HL-60 (cell line): ENCODE results near the gene TMEM242.

Source experiments
- DNase-seq, 2 experiments: peaks; one replicate each; pipeline ENCODE4 v3.0.0-alpha.2; 2010 to 2020; ENCODE audit warnings: low read depth in 1 of 2, low spot score in 1 of 2
- H3K27ac ChIP-seq: fragments of 250-450 bp; sonication (Bioruptor Pico); replicated peaks from 2 replicates; pipeline ENCODE4 v1.5.1; 2020; ENCODE audit warnings: mild to moderate bottlenecking, moderate library complexity
- H3K27me3 ChIP-seq: fragments of 250-450 bp; sonication (Bioruptor Pico); 2 replicates; pipeline ENCODE4 v1.5.1; 2021; ENCODE audit warnings: mild to moderate bottlenecking, moderate library complexity; ENCODE audit not compliant: insufficient read depth, poor library complexity, severe bottlenecking
- H3K4me3 ChIP-seq: replicated peaks from 2 replicates; pipeline ENCODE4 v1.5.1; 2011; ENCODE audit warnings: mild to moderate bottlenecking, control low read depth, low read length; ENCODE audit not compliant: insufficient read depth
- GABPA ChIP-seq: IDR thresholded peaks from 2 replicates; pipeline ENCODE4 v1.6.1; 2012; ENCODE audit warnings: low read depth
- POLR2AphosphoS5 ChIP-seq: IDR thresholded peaks from 2 replicates; pipeline ENCODE4 v1.6.1; 2012; ENCODE audit warnings: low read depth
- SPI1 ChIP-seq: IDR thresholded peaks from 2 replicates; pipeline ENCODE4 v1.6.1; 2012; ENCODE audit warnings: low read depth, mild to moderate bottlenecking, borderline replicate concordance
- TF ChIP-seq, protein P1 (sequence below): IDR thresholded peaks from one replicate; pipeline ENCODE4 v1.5.1; 2011; ENCODE audit warnings: low read length, control low read depth, inconsistent platforms; ENCODE audit not compliant: insufficient read depth
- TF ChIP-seq, protein P2 (sequence below): IDR thresholded peaks from 2 replicates; pipeline ENCODE4 v1.6.1; 2012; ENCODE audit warnings: low read depth; ENCODE audit not compliant: insufficient replicate concordance

The TMEM242 gene

GRCh38 chr6:157326979-157327378 is 3.7 kb upstream of the TMEM242 start:
- H3K4me3 ChIP-seq: no peak overlapping the region
- peaks cover 3% of the 10 kb centered on the region for H3K27me3 ChIP-seq
- TF ChIP-seq, protein P1, sequence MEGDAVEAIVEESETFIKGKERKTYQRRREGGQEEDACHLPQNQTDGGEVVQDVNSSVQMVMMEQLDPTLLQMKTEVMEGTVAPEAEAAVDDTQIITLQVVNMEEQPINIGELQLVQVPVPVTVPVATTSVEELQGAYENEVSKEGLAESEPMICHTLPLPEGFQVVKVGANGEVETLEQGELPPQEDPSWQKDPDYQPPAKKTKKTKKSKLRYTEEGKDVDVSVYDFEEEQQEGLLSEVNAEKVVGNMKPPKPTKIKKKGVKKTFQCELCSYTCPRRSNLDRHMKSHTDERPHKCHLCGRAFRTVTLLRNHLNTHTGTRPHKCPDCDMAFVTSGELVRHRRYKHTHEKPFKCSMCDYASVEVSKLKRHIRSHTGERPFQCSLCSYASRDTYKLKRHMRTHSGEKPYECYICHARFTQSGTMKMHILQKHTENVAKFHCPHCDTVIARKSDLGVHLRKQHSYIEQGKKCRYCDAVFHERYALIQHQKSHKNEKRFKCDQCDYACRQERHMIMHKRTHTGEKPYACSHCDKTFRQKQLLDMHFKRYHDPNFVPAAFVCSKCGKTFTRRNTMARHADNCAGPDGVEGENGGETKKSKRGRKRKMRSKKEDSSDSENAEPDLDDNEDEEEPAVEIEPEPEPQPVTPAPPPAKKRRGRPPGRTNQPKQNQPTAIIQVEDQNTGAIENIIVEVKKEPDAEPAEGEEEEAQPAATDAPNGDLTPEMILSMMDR: no peak
- TF ChIP-seq SPI1 (no peak), POLR2AphosphoS5 (no peak), GABPA (no peak)
- TF ChIP-seq, protein P2, sequence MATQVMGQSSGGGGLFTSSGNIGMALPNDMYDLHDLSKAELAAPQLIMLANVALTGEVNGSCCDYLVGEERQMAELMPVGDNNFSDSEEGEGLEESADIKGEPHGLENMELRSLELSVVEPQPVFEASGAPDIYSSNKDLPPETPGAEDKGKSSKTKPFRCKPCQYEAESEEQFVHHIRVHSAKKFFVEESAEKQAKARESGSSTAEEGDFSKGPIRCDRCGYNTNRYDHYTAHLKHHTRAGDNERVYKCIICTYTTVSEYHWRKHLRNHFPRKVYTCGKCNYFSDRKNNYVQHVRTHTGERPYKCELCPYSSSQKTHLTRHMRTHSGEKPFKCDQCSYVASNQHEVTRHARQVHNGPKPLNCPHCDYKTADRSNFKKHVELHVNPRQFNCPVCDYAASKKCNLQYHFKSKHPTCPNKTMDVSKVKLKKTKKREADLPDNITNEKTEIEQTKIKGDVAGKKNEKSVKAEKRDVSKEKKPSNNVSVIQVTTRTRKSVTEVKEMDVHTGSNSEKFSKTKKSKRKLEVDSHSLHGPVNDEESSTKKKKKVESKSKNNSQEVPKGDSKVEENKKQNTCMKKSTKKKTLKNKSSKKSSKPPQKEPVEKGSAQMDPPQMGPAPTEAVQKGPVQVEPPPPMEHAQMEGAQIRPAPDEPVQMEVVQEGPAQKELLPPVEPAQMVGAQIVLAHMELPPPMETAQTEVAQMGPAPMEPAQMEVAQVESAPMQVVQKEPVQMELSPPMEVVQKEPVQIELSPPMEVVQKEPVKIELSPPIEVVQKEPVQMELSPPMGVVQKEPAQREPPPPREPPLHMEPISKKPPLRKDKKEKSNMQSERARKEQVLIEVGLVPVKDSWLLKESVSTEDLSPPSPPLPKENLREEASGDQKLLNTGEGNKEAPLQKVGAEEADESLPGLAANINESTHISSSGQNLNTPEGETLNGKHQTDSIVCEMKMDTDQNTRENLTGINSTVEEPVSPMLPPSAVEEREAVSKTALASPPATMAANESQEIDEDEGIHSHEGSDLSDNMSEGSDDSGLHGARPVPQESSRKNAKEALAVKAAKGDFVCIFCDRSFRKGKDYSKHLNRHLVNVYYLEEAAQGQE: no peak
- H3K27ac ChIP-seq: no peak overlapping the region
- no peak for DNase-seq

DNA sequence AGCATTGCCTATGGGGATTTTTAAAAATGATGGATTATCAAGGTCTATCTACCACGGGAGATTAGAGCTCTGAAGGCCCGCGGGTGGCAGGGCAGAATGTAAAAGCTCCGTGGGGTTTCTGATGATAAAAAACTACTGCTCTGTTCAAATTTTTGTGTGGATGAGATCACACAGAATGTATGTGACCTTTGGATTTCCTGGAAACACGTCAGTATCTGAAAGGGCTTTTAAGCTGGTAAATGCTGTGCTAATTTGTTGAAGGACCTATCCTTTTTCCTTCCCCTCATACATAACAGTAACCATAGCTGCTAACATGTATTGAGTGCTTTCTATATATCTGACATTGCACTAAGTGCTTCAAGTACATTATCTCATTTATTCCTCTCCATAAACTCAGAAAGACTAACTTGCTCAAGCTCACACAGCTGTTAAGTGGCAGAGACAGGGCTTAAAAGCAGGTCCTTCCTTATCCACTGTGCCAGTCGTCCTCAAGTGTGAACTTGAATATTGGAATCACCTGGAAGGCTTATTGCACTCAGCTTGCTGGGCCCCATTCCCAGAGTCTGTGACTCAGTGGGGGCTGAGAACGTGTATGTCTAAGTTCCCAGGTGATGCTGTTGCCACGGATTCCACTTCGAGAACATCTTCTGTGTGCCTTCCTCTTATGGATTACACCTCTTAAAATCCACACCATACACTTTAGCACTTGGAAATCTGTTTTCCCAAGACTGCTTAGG is 1.9 kb upstream of the TMEM242 start:
- no peak overlapping the region for H3K27ac ChIP-seq
- no peak for TF ChIP-seq SPI1
- no peak for TF ChIP-seq GABPA
- TF ChIP-seq, protein P1: no peak
- TF ChIP-seq, protein P2: no peak
- TF ChIP-seq POLR2AphosphoS5: no peak
- H3K4me3 ChIP-seq: no peak overlapping the region
- DNase-seq: no peak
- H3K27me3 ChIP-seq: no peaks in the 10 kb centered on the region

- peak overlapping the region; percentile 84 for H3K27ac ChIP-seq
- H3K4me3 ChIP-seq: peak overlapping the region; percentile 56
- H3K27me3 ChIP-seq: no peaks in the 10 kb centered on the region
- peak; percentile 52 to 71 for DNase-seq
- TF ChIP-seq GABPA (no peak), SPI1 (no peak), POLR2AphosphoS5 (no peak)
- TF ChIP-seq, protein P1: no peak
- TF ChIP-seq, protein P2: no peak
Measured at GRCh38 chr6:157323966-157324300, 614 bp upstream of the TMEM242 start.
